H1 (cell line): ENCODE data around the gene AQP12A. TPM values are rescaled to one million over a fixed set of nuclear protein-coding genes. Genes with fewer than 3 reads are reported as not detected.

Experiments
- CHD7 ChIP-seq: fragments of 300-600 bp; sonication (generic); IDR thresholded peaks from 2 replicates; pipeline ENCODE4 v1.7.1; 2012; ENCODE audit warnings: low read length, moderate library complexity, mild to moderate bottlenecking, inconsistent platforms; ENCODE audit not compliant: insufficient replicate concordance
- CTBP2 ChIP-seq: IDR thresholded peaks from 2 replicates; pipeline ENCODE4 v1.7.0; 2011; ENCODE audit warnings: borderline replicate concordance, mild to moderate bottlenecking, moderate library complexity, mixed read lengths, low read length; ENCODE audit not compliant: insufficient read depth, insufficient read length
- CTCF ChIP-seq, 3 experiments: IDR thresholded peaks; 1 replicate in 2 of 3; 2 replicates in 1 of 3; pipeline versions ENCODE4 v1.5.1 to v1.6.1; 2011; ENCODE audit warnings: low read length in 3 of 3, mild to moderate bottlenecking in 3 of 3, inconsistent platforms in 2 of 3, low read depth in 1 of 3, moderate library complexity in 1 of 3; ENCODE audit not compliant: insufficient read depth in 1 of 3; ENCODE audit errors: control extremely low read depth in 1 of 3
- E2F6 ChIP-seq: IDR thresholded peaks from 2 replicates; pipeline ENCODE4 v1.6.1; 2012; ENCODE audit warnings: inconsistent platforms
- MAX ChIP-seq: IDR thresholded peaks from 2 replicates; pipeline ENCODE4 v1.6.1; 2012; ENCODE audit warnings: inconsistent platforms
- SP4 ChIP-seq: IDR thresholded peaks from 2 replicates; pipeline ENCODE4 v1.6.1; 2012; ENCODE audit warnings: low read length, inconsistent platforms
- TBP ChIP-seq: IDR thresholded peaks from 2 replicates; pipeline ENCODE4 v1.6.1; 2011; ENCODE audit warnings: low read depth, low read length, improper control_type of control experiment
- YY1 ChIP-seq: IDR thresholded peaks from 2 replicates; pipeline ENCODE4 v1.6.1; 2011; ENCODE audit warnings: low read depth, mild to moderate bottlenecking, low read length
- polyA plus RNA-seq, 7 experiments: library from polyadenylated mRNA; depleted of rRNA in 3 of 7; stranded (reverse) in 5 of 7; unstranded in 2 of 7; fragments of >200 nt in 5 of 7; fragments of 200-250 nt in 2 of 7; gene quantifications; 1 replicate in 5 of 7; 2 replicates in 1 of 7; 4 replicates in 1 of 7; pipeline versions ENCODE4 v1.2.1 to v1.2.3, GENCODE V29; 2011 to 2013; ENCODE audit warnings: missing spikeins in 2 of 7, mixed read lengths in 2 of 7
- total RNA-seq: library from RNA; stranded (reverse); fragmentation: NEBNext Ultra II Directional; extraction: Animal tissue kit (Norgen Biotek cat#: 25700); gene quantifications from 2 replicates; pipeline ENCODE4 v1.2.1, GENCODE V29; 2021

The AQP12A gene
- total and polyA plus RNA-seq, 2 of the 8 experiments (the other 6 are each of a cell fraction or from before 2014, with no cell fraction given): not detected

GRCh38 chr2:240645346-240645745, 46.3 kb upstream of the AQP12A start (continued):
- TF ChIP-seq CHD7: no peak
- TF ChIP-seq TBP: no peak
- TF ChIP-seq SP4: no peak
- no peak for TF ChIP-seq E2F6
- TF ChIP-seq YY1: no peak
- TF ChIP-seq MAX: no peak
- TF ChIP-seq CTBP2: no peak
- TF ChIP-seq CTCF (IDR thresholded peaks at IDR 0.05; ENCODE audit: control extremely low read depth in 1 of 3, insufficient read depth in 1 of 3, low read depth in 1 of 3, low read length in 3 of 3): no peak
